Jurkat, Clone E6-1 (cell line): ENCODE results near the gene FKBP14.
"Not testable (repeated sequence)": the region's sequence is repeated elsewhere in the genome, so short reads cannot be mapped to it uniquely, and the experiment has no call there.

ENCODE experiments used
- DNase-seq: peaks from one replicate; pipeline ENCODE4 v3.0.0-alpha.2; 2011; ENCODE audit warnings: low read depth, low spot score
- H3K4me3 ChIP-seq: 2 replicates; pipeline ENCODE4 v1.5.1; 2011; ENCODE audit warnings: mild to moderate bottlenecking, low read length, control low read depth, moderate library complexity

Gene FKBP14

DNA sequence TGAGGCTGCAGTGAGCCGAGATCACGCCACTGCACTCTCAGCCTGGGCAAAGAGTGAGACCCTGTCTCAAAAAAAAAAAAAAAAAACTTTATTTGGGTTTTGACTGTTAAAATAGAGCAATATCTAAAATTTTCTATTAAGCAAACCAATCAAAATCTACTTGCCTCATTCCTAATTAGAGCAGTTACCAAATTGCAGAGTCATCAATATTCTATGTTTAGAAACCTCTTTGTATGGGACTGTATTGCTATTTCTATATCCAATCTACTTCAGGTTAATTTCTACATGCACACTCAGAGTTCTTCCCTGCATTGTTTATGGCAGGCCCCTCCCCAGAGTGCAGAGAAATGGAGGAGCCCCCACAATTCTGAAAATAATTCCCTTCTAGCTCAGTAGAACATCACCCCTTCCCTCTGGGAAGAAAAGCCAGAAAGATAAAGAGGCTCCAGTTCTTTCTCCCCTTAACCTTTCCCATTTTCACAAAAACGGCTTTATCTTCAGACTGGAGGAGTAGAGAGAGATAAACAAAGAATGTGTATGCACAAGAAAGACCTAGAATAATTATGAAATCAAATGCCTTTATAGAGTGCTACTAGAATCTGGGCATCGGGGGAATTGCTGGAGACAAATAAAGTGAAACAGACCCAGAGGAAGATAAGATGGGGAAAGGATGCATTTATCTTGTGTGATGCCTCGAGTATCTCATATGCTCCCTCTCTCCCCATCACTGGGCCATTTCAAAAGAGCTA is 54.8 kb downstream of the FKBP14 start:
- H3K4me3 ChIP-seq: no peak overlapping the region
- DNase-seq: no peak

DNA sequence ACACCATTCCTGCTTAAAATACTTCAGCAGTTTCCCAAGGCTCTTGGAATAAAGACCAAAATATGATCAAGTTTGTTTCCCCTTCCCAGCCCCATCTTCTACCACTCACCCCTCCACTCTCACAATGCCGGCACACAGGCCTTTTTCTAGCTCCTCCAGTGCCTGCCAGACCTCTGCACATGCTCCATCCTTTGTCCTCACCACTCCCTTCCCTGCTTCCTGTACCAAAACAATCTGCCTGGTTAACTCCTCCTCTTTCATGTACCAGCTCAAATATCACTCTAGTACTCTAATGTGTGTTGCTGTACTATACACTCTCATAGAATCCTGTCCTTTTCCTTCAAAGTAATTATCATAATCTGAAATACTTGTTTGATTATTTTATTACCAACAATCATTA is 56.3 kb downstream of the FKBP14 start:
- no peak for DNase-seq
- H3K4me3 ChIP-seq: no peak overlapping the region

DNA sequence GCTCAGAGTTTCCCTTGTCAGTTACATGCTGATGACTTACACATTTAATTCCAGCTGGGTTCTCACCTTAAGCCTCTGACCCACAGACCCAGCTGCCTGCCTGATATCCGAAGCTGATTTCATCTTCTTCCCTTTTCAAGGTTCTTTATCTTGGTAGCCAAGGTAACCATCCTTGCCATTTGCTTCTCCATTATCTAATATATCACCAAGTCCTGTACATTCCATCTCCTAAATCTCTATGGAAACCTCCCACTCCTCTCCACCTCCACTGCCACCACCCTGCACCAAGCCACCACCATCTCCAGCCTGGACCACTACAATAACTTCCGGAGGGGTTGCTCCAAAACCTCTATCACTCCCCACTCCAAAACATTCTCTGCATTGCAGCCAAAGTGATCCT is 56.8 kb downstream of the FKBP14 start:
- DNase-seq: no peak

DNA sequence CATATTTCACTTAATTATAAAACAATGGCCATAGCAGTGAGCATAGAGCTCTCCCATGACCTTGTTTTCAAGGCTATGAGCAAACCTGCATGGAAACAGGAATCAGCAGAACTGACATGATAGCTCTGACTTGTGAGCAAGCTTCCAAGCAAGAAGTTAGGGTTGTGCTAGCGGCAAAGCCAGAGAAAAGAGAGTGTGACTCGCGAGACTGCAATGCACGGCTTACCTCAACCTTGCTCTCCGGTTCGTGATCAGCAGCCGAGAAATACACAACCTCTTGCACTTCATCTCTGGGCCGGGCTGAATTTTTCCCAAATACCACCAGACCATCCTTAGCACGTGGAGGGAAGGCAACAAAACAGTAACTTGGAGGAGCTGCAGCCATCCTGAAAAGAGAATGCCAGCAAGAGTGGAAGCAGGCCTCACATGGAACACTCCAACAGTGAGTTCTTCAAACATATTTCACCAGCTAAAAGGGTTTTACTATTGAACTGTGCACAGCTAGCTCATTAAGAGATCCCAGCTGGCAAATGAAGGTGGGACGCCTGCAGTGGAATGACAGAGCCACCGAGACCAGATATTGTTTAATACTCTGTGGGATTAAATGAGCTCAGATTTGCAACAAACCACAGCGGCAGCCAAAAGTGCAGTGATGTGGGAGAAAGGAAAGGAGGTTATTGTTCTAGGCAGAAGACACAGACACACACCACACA is 57.7 kb downstream of the FKBP14 start:
- no peak overlapping the region for H3K4me3 ChIP-seq
- DNase-seq: no peak

More for the DNA sequence above, 56.8 kb downstream of the FKBP14 start:
- H3K4me3 ChIP-seq: no peak overlapping the region

DNA sequence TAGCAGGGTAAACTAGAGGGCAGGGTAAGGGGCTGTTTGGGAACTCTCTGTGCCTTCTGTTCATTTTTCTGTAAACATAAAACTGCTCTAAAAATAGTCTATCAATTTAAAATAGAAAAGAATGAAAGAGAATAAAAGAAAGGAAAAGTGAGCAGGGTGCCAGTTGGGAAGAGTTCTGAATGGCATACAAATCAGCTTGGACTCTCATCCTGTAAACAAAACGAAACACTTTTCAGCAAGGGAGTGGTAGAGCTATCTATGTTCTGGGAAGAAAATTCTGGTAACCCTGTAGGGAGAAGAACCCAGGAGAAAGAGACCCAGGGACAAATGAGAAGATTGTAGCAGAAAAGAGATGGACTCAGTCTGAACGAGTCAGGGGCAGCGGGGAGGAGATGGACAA is 61.5 kb downstream of the FKBP14 start:
- DNase-seq: no peak
- H3K4me3 ChIP-seq: no peak overlapping the region

DNA sequence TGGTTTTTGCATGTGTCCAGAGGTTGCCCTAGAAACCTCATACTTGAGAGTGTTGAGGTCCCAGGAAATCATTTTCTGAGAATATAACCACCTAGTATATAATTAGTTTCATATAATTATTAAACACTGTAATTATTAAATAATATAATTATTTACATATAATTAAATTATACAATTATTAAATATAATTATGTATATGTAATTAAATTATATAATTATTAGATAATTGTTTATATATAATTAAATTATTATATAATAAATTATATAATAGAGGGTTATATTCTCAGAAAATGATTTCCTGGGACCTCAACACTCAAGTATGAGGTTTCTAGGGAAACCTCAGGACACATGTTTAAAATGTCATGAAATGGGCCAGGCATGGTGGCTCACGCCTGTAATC is 64.5 kb downstream of the FKBP14 start:
- H3K4me3 ChIP-seq: no peak overlapping the region
- no peak for DNase-seq

DNA sequence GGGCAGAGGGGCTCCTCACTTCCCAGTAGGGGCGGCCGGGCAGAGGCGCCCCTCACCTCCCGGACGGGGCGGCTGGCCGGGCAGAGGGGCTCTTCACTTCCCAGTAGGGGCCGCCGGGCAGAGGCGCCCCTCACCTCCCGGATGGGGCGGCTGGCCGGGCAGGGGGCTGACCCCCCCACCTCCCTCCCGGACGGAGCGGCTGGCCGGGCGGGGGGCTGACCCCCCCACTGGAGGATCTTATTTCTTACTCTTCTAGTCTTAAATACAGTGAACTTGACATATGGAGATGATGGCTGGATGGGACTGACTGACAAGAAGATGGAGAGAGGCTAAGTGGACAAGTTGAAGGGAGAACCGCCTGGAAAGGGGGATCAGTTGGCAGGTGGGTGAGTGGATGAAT is 64.9 kb downstream of the FKBP14 start:
- not testable (repeated sequence) for H3K4me3 ChIP-seq, DNase-seq
